CD4-positive, alpha-beta T cell treated with Interleukin-6 for 4 hours (primary cell): ENCODE data around the gene MORN4.
"Not testable (repeated sequence)": the region's sequence is repeated elsewhere in the genome, so short reads cannot be mapped to it uniquely, and the experiment has no call there.

Experiments
- DNase-seq: peaks from one replicate; pipeline ENCODE4 v3.0.0-alpha.2; 2020; ENCODE audit warnings: mixed read lengths

MORN4 gene

DNA sequence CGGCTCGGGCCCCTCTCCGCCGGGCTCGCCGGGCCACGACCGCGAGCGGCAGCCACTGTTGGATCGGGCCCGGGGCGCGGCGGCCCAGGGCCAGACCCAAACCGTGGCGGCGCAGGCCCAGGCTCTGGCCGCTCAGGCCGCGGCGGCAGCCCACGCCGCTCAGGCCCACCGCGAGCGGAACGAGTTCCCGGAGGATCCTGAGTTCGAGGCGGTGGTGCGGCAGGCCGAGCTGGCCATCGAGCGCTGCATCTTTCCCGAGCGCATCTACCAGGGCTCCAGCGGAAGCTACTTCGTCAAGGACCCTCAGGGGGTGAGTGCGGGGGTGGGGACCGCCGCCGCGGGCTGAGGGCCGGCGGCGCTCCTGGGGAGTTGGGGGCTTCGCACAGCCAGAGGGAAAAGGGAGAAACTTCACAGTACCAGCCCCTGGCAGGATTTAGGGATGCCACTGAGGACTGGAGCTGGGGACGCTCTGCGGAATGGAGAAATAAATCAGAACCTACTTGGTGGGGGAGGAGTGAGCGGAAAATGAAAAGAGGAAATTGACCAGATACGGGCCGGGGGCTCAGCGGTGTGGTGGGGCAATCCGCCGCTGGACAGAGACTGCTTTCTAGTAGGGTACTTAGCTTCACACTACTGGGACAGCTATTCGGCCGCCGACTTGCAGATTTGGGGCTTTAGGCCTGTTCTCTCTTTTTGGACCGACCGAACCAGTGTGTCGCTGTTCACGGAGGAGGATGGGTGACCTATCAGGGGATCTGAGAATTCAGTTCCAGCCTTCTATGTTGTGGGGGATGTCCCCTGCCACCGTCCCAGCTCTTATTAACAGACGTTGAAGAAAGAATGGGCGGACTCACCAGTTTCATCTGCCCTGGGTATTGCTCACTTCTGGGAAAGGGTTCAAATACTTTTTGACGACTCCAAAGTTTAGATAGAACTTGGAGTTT is 7.8 kb upstream of the MORN4 start:
- peak; percentile 21 for DNase-seq

DNA sequence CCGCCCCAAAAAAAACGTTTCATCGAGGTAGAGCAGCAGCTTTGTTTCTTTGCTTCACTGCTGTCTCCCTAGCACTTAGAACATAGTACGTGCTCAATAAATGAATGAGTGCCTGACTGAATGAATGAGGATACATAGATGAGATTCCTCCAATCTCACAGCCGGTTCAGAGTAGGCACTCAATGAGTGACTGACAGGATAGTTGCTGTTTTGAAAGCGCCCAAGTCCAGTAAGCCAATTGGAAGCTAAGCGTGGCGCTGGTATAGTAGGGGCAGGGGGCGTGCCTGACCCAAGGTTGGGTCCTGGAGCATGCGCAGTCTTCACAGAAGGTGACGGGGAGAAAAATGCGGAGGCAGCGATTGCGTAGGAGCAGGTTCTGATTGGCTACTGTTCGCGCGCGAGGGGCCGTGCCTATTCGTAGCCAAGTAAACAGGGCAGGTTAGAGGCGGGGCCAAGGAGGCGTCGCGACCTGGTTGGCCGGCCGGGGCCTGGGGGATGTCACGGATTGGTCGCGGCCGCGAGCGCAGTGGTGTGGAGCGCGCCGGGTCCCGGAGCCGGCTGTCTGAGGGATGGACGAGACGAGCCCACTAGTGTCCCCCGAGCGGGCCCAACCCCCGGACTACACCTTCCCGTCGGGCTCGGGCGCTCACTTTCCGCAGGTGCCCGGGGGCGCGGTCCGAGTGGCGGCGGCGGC is 7.0 kb upstream of the MORN4 start, which contains the start of gene PI4K2A:
TSS of gene PI4K2A (plus strand) at position 498 of the 694 bp plus-strand sequence. CDS start at position 570, 72 bp downstream.
- peak; percentile 99 for DNase-seq

DNA sequence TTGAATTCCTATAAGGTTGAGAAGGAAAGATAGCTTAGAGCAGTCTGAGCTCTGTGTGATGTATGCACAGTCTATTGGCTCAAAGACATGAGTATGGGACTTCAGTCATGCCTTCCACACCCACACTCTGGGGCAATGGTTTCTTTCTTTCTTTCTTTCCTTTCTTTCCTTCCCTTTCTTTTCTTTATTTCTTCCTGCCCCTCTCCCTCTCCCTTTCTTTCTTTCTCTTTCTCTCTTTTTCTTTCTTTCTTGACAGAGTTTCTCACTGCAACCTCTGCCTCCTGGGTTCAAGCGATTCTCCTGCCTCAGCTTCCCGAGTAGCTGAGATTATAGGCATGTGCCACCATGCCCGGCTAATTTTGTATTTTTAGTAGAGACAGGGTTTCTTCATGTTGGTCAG is 5.8 kb upstream of the MORN4 start:
- not testable (repeated sequence) for DNase-seq

DNA sequence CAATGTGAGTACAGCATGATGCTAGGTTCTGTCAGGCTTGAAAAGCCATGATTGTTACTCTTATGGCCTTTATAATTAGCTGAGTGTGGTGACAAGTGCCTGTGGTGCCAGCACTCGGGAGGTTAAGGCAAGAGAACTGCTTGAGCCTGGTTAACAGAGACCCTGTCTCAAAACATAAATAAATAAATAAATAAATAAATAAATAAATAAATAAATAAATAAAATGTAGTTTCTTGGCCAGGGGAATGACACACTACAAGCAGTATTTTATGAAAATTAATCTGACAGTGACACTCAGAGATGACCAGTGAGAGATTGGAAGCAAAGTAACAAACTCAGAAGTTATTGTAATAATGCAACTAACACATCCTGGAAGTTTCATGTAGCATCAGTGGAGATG is 2.3 kb upstream of the MORN4 start:
- no peak for DNase-seq

DNA sequence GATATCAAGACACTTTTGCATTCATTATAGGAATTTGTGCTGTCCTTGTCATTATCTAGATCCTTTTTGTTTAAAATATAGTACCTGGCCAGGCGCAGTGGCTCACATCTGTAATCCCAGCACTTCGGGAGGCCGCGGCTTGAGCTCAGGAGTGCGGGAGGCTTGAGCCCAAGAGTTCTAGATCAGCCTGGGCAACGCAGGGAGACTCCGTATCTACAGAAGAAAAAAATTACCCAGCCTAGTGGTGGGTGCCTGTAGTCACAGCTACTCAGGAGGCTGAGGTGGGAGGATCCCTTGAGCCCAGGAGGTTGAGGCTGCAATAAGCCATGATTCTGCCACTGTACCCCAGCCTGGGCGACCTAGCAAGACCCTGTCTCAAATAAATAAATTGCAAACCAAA is 621 bp upstream of the MORN4 start:
- peak; percentile 2 for DNase-seq

DNA sequence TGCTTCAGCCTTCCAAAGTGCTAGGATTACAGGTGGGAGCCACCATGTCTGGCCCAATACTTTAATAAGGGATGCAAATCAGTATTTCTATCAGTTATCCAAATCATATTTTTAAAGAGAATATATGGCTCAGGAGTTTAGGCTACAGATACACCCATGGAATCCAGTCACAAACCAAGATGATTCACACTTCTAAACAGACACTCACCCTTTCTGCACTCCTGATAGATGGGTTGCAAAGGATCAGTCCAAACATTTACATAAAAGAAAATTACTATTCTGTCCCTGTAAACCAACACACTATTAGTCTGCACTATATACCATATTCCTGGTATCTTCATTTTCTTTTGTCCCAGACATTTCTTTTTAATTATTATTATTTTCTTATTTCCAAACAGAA is 2.2 kb downstream of the MORN4 start:
- no peak for DNase-seq

DNA sequence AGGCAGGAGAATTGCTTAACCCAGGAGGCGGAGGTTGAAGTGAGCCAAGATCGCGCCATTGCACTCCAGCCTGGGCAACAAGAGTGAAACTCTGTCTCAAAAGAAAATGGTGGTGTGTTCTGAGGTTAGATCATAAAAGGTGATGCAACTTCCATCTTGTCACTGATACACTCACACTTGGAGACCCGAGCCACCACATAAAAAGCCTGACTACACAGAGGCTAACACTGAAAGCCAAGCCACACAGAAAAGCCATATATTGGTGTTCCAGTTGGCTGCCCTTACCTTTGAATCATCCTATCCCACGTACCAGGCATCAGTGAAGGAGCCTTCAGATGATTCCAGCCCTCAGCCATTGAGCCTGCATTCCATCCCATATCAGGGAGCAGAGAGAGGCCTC is 4.0 kb downstream of the MORN4 start:
- DNase-seq, result no peak

DNA sequence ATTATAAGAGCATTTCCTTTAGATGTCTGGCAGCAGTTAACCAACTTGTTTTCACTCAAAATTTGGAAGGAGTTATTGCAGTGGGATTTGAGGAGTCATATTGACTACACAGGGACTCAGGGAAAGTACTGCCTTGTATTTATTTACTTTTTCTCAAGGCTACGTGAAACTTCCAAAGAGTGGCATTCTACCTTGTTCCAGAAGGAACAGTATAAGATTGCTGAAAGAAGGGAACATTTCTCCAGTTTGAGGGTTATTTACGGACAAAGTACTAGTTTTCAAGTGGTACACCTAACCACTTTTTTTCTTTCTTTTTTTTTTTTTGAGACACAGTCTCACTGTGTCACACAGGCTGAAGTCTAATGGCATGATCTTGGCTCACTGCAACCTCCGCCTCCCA is 5.1 kb downstream of the MORN4 start:
- DNase-seq, result no peak

DNA sequence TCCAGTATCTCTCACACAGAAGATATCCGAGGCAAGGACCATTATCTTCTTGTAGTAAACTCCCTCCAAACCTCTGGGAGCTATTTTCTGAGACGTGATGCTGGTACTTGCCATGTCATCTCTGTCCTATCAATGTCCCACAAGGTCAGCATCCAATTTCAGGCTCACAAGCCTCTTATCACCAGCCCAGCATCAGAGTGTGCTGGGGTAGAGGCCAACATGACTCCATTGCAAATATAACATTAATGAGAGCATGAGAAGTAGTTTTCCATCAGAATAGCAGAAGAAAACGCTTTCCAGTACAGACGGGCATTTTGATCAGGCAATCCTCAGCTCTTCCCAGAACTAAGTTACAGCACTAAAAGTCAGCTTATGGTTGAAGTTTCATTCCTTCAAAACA is 5.6 kb downstream of the MORN4 start:
- DNase-seq, result no peak

DNA sequence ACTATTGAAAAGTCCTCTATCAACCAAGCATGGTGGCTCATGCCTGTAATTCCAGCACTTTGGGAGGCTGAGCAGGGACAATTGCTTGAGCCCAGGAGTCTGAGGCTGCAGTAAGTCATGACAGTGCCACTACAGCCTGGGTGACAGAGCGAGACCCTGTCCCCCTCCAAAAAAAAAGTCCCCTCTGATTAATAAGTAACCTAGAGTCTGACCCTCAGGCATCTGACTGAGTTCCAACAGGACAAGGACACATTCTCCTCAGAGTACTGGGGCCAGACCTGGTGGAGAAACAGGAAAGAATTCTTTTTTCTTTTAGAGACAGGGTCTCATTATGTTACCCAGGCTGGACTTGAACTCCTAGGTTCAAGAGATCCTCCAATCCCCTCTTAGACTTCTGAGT is 10.0 kb downstream of the MORN4 start:
- DNase-seq, result no peak

DNA sequence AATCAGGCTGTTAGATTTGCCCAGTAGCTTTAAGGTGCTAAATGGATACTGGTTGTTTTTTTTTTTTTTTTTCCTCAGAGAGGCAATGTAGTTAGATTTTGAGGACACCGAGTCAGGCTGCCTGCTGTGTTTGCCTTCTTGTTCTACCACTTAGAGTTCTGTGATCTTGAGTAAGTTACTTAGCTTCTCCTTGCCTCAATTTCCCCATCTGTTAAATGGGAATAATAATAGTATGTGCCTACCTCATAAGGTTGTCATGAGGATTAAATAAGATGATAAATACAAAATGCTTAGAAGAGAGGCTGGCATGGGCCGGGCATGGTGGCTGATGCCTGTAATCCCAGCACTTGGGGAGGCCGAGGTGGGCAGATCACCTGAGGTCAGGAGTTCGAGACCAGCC is 14.6 kb downstream of the MORN4 start:
- DNase-seq, result no peak

DNA sequence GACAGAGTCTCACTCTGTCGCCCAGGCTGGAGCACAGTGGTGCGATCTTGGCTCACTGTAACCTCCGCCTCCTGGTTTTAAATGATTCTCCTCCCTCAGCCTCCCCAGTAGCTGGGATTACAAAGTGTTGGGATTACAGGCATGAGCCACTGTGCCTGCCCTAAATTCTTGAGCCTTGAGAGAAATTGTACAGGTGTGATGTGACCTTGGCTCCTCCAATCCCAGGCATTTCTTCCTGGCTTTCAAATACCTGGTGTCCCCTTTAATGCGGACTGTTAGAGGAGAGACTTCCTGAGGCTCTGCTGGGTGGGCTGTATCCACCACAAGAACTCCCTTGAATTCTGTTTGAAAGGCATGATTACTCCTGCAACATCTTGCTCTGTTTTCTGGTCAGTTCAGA is 15.0 kb downstream of the MORN4 start:
- DNase-seq, result no peak

DNA sequence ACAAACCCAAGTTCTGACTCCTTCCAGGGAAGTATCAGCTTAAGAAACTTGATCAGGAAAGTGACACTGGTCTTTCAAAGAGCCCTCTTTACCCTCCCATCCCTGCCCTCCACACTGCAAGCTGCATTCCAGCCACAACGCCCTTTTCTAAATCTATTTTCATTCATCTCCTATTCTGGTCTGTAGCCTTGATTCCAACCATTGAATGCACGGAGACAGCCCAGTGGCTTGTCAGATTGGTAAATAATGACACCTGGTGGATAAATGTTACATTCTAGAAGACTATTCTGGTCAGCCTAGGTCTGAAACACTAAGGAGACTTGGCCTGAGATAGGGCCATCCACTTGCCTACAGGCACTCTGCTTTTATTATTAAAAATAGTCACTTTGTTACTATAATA is 20.9 kb downstream of the MORN4 start:
- DNase-seq, result no peak

DNA sequence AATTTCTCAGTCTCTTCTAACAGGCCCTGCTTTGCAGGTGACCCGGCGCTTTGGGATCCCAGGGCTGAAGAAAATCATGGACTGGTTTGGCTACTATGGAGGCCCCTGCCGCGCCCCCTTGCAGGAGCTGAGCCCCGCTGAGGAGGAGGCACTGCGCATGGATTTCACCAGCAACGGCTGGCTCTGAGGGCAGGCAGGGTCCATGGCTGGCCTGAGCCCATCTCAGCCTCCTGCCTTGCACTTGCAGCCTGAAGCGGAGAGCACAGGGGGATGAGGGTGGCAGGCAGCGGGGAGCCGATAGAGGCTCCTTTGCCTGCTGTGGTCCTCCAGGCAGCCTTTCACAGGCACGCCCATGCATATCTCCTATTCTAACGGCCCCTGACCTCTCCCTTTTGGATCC is 21.8 kb downstream of the MORN4 start:
- DNase-seq, result no peak

DNA sequence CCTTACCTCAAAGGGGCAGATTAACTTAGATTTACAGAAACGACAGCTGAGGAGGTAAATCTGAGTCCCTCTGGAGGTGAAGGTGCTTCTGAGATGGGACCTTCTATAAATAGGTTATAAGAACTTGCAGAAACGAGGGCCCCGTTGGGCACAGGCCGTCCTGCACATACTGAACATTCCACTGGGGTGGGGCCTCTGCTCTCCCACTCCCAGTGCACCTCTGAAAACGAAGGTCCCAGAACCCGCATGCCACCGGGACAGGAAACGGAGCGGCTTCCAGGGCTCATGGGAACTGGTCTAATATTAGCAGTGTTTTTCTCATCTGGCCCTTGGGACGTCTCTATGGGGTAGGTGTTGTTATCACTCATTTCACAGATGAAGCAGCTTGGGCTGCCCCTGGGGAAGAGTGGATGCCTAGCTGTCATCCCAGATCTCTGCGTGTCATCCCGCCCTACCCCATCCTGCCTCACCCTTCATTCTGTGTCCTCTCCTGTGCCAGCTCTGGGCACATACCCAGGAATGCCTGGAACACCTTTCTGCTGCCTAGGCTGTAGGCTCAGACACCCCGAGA is 24.2 kb downstream of the MORN4 start:
- DNase-seq, result no peak

DNA sequence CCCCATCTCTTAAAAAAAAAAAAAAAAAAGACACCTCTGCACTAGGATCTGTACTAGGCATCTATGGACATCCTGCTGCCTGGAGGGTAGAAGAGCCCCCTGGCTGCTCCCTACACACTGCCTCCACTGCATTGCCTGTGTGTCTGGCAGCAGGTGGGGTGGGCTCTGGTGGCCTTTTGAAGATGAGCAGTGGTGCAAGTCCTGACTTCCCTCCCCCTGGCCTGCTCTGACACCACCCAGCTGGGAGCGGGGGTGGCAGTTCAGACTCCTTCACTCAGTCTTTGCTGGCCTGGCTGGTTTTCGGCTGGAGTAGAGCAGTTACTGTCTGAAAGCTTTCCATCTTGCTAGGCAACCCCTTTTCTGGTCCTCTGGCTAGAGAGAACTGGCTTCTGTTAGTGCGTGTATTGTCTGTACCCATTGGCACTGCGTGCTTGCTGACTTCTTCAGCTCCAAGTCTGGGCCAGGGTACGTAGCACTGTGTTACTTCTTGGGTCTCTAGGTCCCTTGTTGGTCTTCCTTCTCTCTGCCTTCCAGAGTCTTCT is 26.1 kb downstream of the MORN4 start:
- DNase-seq, result no peak

DNA sequence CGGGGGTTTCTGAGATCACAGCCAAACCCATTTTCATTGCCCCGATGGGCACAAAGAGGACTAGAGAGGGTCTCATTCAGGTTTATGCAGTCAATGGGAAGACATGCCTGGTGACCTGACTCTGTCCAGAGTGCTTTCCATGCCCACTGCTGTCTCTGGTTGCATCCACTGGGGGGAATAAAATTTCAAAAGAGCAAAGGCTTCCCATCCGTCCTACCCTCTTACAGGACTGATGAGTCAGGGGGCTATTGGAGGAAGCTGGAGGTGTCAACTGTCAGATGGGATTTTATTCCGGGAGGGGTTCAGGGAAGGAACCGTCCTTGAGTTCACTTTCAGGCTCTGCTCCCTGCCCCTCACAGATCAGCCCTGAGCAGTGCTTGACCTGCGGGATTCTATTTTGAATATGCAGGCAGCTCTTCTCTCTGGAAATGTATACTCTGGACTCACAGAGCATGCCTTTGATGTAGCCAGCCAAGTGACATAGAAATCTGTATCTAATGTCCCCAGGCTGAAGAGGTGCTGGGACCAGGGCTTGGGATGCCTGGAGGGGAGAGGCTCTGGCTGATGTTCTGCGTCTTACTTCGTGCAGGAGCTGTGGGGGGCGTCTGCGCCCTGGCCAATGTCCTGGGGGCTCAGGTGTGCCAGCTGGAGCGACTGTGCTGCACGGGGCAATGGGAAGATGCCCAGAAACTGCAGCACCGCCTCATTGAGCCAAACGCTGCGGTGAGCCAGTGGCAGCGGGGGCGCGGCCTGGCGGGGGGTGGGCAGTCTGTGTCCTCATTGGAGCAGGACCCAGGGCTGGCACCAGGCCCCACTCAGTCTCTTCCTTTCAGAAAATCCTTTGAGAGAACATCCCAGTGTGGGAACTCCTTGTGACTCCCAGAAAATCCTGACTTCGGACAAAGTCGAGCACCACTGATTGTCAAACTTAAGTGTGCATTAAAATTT is 31.8 kb downstream of the MORN4 start:
- no peak for DNase-seq

DNA sequence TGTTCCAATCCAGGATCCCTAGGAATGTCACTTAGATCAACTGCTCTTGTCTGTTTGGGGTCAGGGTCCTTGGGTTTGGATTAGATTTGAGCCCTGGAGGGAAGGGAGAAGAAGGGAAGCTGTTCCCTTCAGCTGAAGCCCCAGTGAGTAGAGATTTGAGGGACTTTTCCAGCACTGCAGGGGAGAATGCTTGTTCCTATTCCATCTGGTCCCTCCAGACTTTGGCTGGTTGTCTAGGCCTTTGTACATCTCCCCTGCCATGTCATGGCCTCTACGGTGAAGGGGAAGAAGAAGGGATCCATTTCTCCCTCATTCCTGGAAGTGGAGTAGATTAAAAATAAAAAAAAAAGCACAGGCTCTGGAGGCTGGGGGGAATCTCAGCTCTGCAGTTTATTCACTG is 32.7 kb downstream of the MORN4 start:
- DNase-seq, result no peak

DNA sequence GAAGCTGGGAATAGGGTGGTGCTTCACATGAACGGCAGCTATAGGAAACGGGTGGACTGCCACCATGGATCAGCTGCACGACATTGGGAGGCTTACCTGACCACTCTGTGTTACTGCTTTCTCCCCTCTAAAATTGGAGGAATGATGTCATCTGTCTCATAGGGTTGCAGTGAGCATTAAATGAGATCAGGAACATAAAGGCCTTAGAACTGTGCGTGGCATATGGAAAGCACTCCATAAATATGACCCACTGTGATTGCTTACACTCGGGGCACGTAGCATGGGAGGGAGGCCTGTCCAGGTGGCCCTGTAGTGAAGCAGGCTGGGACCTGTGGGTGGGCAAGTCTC is 34.1 kb downstream of the MORN4 start:
- DNase-seq, result no peak

DNA sequence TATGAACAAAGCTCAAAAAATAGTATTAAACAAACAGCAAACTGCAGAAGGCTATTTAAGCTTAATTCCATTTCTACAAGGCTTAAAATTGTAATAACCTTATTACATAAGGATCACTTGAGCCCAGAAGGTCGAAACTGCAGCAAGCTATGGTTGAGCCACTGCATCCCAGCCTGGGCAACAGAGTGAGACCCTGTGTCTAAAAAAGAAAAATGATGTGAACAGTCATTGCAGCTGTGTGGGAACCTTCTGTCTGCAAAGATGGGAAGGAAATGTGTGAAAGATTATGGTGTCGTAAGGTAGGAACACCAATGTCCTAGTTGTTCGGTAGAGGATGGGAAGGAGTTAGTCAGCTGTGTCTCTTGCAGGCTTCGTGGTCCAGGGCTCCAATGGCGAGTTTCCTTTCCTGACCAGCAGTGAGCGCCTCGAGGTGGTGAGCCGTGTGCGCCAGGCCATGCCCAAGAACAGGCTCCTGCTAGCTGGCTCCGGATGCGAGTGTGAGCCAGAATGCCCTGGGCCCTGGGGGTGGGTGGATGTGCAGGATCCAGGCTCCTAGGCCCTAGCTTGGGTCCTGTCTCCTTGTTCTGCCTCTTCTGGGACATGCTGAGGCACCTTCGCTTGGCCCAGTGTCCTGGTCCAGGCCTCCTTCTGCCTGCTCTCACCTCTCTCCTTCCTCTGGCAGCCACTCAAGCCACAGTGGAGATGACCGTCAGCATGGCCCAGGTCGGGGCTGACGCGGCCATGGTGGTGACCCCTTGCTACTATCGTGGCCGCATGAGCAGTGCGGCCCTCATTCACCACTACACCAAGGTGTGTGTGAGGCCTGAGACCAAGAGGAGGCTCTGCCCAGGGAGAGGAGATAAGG is 34.7 kb downstream of the MORN4 start:
- no peak for DNase-seq

DNA sequence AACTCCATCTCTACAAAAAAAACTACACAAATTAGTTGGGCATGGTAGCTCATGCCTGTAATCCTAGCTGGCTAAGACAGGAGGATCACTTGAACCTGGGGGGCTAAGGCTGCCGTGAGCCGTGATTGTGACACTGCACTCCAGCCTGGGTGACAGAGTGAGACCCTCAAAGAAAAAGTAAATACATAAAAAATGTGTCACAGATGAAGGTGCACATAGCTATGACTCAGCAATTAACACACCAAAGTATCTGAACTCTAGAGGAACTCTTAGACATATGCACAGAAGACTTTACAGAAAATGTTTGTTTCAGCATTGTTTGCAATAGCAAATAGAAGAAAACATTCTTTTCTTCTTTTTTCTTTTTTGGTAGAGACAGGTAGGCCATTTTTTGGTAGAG is 35.5 kb downstream of the MORN4 start:
- DNase-seq, result no peak
